ENCODE data around the gene MOB3A. TPM values are rescaled to one million over a fixed set of nuclear protein-coding genes. Genes with fewer than 3 reads are reported as not detected.

MOB3A gene
- polyA plus RNA-seq, 1 of the 3 experiments (the other 2 are of a cell fraction), result 24.1 TPM

GRCh38 chr19:2043251-2043641, 52.9 kb downstream of the MOB3A start:
- CTCF ChIA-PET, result interaction anchor here (0.8 to 2.0 kb wide), 4 partner anchors 10 to 26 kb away, joined by 3 to 9 read pairs (median 4); no protein-coding TSS in a partner anchor
- peaks cover 7 to 64% of the 10 kb centered on the region in 2 experiments for H3K36me3 ChIP-seq (replicated peaks in 1 of 2; ENCODE audit: control insufficient read depth in 1 of 2, insufficient read depth in 2 of 2, low read length in 1 of 2)

GRCh38 chr19:2042485-2043250, 53.5 kb downstream of the MOB3A start:
- no peak for DNase-seq
- H3F3A ChIP-seq (replicated peaks; ENCODE audit: insufficient read depth), result peaks cover 3% of the 10 kb centered on the region
- H3K4me2 ChIP-seq, result peak overlapping the region; percentile 80
- H3K4me1 ChIP-seq (ENCODE audit: control insufficient read depth in 1 of 2, insufficient read depth in 2 of 2, low read depth in 1 of 2, low read length in 1 of 2), result peaks cover 8 to 47% of the 10 kb centered on the region in 2 experiments; a peak in 3 of 4 replicates
- H3K27me3 ChIP-seq (ENCODE audit: insufficient read depth), result no peaks in the 10 kb centered on the region
- H3K79me2 ChIP-seq (ENCODE audit: insufficient read depth), result peaks cover 13% of the 10 kb centered on the region
- H3K36me3 ChIP-seq (replicated peaks in 1 of 2; ENCODE audit: control insufficient read depth in 1 of 2, insufficient read depth in 2 of 2, low read length in 1 of 2), result peaks cover 7 to 68% of the 10 kb centered on the region in 2 experiments
- H3K9me3 ChIP-seq, result no peaks in the 10 kb centered on the region
- H3K27ac ChIP-seq (ENCODE audit: low read depth in 2 of 2, low read length in 1 of 2), result peak overlapping the region; percentile 32 to 95; a peak in 3 of 4 replicates
- TF ChIP-seq RAD21 (IDR thresholded peaks at IDR 0.05; ENCODE audit: low read length) (no peak), CHD2 (IDR thresholded peaks at IDR 0.05; ENCODE audit: low read length, partially characterized antibody) (no peak), RCOR1 (IDR thresholded peaks at IDR 0.05; ENCODE audit: low read length) (no peak), FOSL2 (IDR thresholded peaks at IDR 0.05; ENCODE audit: borderline replicate concordance, low read depth) (no peak), NFIC (IDR thresholded peaks at IDR 0.05; ENCODE audit: borderline replicate concordance) (no peak), GABPA (IDR thresholded peaks at IDR 0.05; ENCODE audit: low read depth) (no peak), SIN3A (IDR thresholded peaks at IDR 0.05; ENCODE audit: borderline replicate concordance, low read depth, low read length) (no peak), EZH2phosphoT487 (IDR thresholded peaks at IDR 0.05; ENCODE audit: borderline replicate concordance, low read depth) (no peak), RXRA (IDR thresholded peaks at IDR 0.05; ENCODE audit: borderline replicate concordance, low read depth) (no peak), MEF2A (IDR thresholded peaks at IDR 0.05; ENCODE audit: borderline replicate concordance, low read depth) (no peak), TEAD4 (IDR thresholded peaks at IDR 0.05; ENCODE audit: borderline replicate concordance, insufficient read depth) (no peak), MAX (IDR thresholded peaks at IDR 0.05; ENCODE audit: low read depth) (no peak), NRF1 (IDR thresholded peaks at IDR 0.05; ENCODE audit: low read depth, low read length) (no peak)
- WGBS (ENCODE audit: low lambda C conversion rate), result 58% methylated on average over 9 of the region's 29 CpGs
- peak overlapping the region in 1 of 2 experiments; percentile 33; a peak in 2 of 4 replicates for H3K4me3 ChIP-seq (ENCODE audit: low read depth in 2 of 2, low read length in 1 of 2)
- peak overlapping the region; percentile 33; the same call in 1 of the 2 replicates for H3K9ac ChIP-seq
- POLR2A ChIA-PET, result interaction anchor here (0.8 to 3.5 kb wide), 5 partner anchors 7 to 26 kb away, joined by 3 to 13 read pairs (median 5); partner anchors contain the start of gene MKNK2
- no peak overlapping the region; the same call in 1 of the 2 replicates for H2AFZ ChIP-seq (ENCODE audit: low read depth)
- no peaks in the 10 kb centered on the region for H3K9me2 ChIP-seq
- H4K20me1 ChIP-seq (ENCODE audit: insufficient read depth), result peaks cover 53% of the 10 kb centered on the region
- CTCF ChIA-PET, result interaction anchor here (0.8 to 2.1 kb wide), 5 partner anchors 10 to 27 kb away, joined by 3 to 11 read pairs (median 5); no protein-coding TSS in a partner anchor

More at GRCh38 chr19:2043251-2043641, 52.9 kb downstream of the MOB3A start:
- 91% methylated on average over 7 of the region's 9 CpGs for WGBS (ENCODE audit: low lambda C conversion rate)
- Histone ChIP-seq H3K4me2 (no peak overlapping the region), H3K9me3 (no peaks in the 10 kb centered on the region), H3K27ac (ENCODE audit: low read depth in 2 of 2, low read length in 1 of 2) (peak overlapping the region in 1 of 2 experiments; percentile 95; a peak in 1 of 4 replicates), H3K79me2 (ENCODE audit: insufficient read depth) (peaks cover 19% of the 10 kb centered on the region), H3F3A (replicated peaks; ENCODE audit: insufficient read depth) (peaks cover 3% of the 10 kb centered on the region), H3K4me1 (ENCODE audit: control insufficient read depth in 1 of 2, insufficient read depth in 2 of 2, low read depth in 1 of 2, low read length in 1 of 2) (peaks cover 14 to 53% of the 10 kb centered on the region in 2 experiments; a peak in 3 of 4 replicates), H3K4me3 (ENCODE audit: low read depth in 2 of 2, low read length in 1 of 2) (no peak overlapping the region), H3K9me2 (no peaks in the 10 kb centered on the region), H3K27me3 (ENCODE audit: insufficient read depth) (no peaks in the 10 kb centered on the region), H3K9ac (no peak overlapping the region), H2AFZ (ENCODE audit: low read depth) (no peak overlapping the region), H4K20me1 (ENCODE audit: insufficient read depth) (peaks cover 58% of the 10 kb centered on the region)
- no peak for DNase-seq
- POLR2A ChIA-PET, result interaction anchor here (1.2 to 3.5 kb wide), 2 partner anchors 8 to 11 kb away, joined by 5 to 13 read pairs; partner anchors contain the start of gene MKNK2
- TF ChIP-seq REST (IDR thresholded peaks at IDR 0.05; ENCODE audit: low read depth, low read length), result no peak
